Skeletal muscle tissue (tissue), 5 donors: ENCODE measurements around the gene ERBB2. TPM values are rescaled to one million over a fixed set of nuclear protein-coding genes. Genes with fewer than 3 reads are reported as not detected.
A peak's percentile ranks its signal among the peaks of the same experiment; 100 is the strongest.

Experiments used
- H3K27ac ChIP-seq: one replicate; pipeline ENCODE4 v1.7.0; 2013; ENCODE audit warnings: mild to moderate bottlenecking, low read depth, low read length, inconsistent platforms
- H3K27me3 ChIP-seq, 3 donors: one replicate each; pipeline ENCODE4 v1.7.0; 2013; ENCODE audit warnings: low read length in 3 of 3; ENCODE audit not compliant: control insufficient read depth in 3 of 3, insufficient read depth in 3 of 3
- H3K36me3 ChIP-seq, 3 donors: one replicate each; pipeline ENCODE4 v1.7.0; 2013; ENCODE audit warnings: low read length in 3 of 3; ENCODE audit not compliant: control insufficient read depth in 3 of 3, insufficient read depth in 3 of 3
- H3K4me1 ChIP-seq, 3 donors: one replicate each; pipeline ENCODE4 v1.7.0; 2013; ENCODE audit warnings: low read length in 3 of 3, mild to moderate bottlenecking in 3 of 3; ENCODE audit not compliant: control insufficient read depth in 3 of 3, insufficient read depth in 3 of 3
- H3K4me3 ChIP-seq, 3 donors: one replicate each; pipeline ENCODE4 v1.7.0; 2013; ENCODE audit warnings: low read length in 3 of 3
- H3K9ac ChIP-seq, 3 donors: one replicate each; pipeline ENCODE4 v1.7.0; 2013; ENCODE audit warnings: low read length in 3 of 3, mild to moderate bottlenecking in 3 of 3, moderate library complexity in 2 of 3, low read depth in 1 of 3
- H3K9me3 ChIP-seq, 3 donors: one replicate each; pipeline ENCODE4 v1.7.0; 2013; ENCODE audit warnings: low read length in 3 of 3; ENCODE audit not compliant: control insufficient read depth in 3 of 3
- small RNA-seq: library from RNA; depleted of rRNA; stranded (forward); fragments of <200 nt; gene quantifications from one replicate; pipeline ENCODE3, GENCODE V24; 2014
- total RNA-seq: library from RNA; depleted of rRNA; stranded (reverse); fragments of >200 nt; gene quantifications from one replicate; pipeline ENCODE4 v1.2.3, GENCODE V29; 2014
- donor health status: Osteomylitis.

Gene ERBB2
- total RNA-seq, 1 donor from 2014 or later, result 69.9 TPM

DNA sequence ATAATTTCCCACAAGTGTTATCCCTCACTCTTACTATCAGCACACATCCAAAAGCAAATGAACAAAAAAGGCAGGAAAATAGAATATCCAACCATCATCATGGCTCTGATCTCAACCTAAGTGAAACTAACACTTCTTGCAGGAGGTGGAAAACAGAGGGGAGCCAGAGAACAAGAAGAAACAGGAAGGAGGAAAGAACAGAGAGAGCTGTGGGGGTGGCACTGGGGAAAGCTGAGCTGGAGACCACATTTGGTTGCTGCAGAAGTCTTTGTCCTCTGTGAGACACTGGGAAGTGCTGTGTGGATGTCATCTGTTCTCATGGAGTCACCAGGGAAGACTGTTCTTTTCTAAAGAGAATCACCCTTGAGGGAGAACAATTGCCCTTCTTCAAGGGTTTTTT is 72.6 kb downstream of the ERBB2 start:
- no peak overlapping the region for H3K4me3 ChIP-seq
- H3K9ac ChIP-seq, result no peak overlapping the region
- peaks cover 1 to 8% (median 5%) of the 10 kb centered on the region in 3 donors for H3K27me3 ChIP-seq
- H3K9me3 ChIP-seq, result no peaks in the 10 kb centered on the region
- H3K27ac ChIP-seq, result no peak overlapping the region
- H3K36me3 ChIP-seq, result no peaks in the 10 kb centered on the region
- H3K4me1 ChIP-seq, result no peaks in the 10 kb centered on the region

DNA sequence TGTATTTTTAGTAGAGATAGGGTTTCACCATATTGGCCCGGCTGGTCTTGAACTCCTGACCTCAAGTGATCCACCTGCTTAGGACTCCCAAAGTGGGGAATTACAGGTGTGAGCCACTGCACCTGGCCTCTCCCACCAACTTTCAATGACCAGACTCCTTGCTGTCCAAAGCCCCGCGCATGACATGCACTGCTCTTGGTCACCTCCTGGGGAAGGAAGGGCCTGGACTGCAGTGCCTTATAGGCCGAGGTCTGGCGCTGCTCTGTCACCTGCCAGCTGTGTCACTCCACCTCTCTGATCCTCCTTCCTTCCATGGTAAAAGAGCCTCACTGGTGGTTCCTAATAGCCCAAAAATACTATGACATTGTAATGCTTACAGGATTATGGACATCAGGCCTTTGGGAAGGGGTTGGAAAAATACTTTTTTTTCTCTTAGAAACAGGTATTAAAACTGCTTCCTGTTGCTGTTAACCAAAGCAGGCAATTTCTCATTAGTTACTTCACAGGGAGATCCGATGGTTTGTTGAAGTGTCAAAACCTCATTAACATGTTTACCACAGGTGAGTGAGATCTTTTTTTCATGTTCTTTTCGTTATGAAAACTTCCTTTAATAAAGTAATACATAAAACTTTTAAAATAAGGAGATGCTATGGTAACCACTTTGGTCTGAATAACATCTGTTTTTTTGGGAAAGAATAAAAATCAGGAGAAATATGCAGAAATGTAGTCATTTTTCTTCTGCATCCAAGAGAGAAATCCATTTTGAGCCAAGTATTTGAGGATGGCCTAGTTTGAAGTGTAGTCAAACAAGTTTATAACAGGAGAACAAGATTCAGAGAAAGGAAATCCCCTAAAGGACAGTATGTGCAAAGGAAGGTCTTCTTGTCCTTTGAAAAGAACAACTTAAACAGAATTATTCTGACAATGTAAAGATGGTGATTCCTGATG is 73.4 kb downstream of the ERBB2 start:
- H3K27ac ChIP-seq, result no peak overlapping the region
- H3K9ac ChIP-seq, result no peak overlapping the region
- no peaks in the 10 kb centered on the region for H3K36me3 ChIP-seq
- no peaks in the 10 kb centered on the region for H3K9me3 ChIP-seq
- H3K4me3 ChIP-seq, result no peak overlapping the region
- peaks cover 5 to 14% (median 5%) of the 10 kb centered on the region in 3 donors for H3K27me3 ChIP-seq
- H3K4me1 ChIP-seq, result no peaks in the 10 kb centered on the region

DNA sequence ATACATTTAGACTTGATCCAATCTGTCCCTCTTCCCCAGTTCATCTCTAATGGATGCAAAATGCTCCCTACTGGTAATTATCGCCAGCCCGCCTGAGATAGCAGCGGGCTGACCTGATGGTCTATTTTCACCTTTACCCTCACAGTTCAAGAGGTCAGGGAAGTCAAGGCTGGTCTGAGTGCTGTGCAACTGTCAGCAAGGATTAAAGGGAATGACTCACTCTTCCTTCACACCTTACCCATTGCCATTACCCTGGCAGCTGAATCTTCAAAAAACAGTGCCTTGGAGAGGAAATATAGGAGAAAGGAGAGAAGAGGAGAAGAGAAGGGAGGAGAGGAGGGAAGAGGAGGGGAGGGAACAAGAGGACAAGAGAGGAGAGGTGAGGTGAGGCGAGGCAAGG is 74.2 kb downstream of the ERBB2 start:
- Histone ChIP-seq H3K9ac (no peak overlapping the region), H3K36me3 (no peaks in the 10 kb centered on the region), H3K4me3 (no peak overlapping the region), H3K9me3 (no peaks in the 10 kb centered on the region), H3K27ac (no peak overlapping the region), H3K4me1 (no peaks in the 10 kb centered on the region), H3K27me3 (peaks cover 5 to 14% (median 5%) of the 10 kb centered on the region in 3 donors)

- Histone ChIP-seq H3K4me3 (no peak overlapping the region), H3K27ac (no peak overlapping the region), H3K4me1 (no peaks in the 10 kb centered on the region), H3K9ac (no peak overlapping the region), H3K9me3 (no peaks in the 10 kb centered on the region), H3K36me3 (no peaks in the 10 kb centered on the region), H3K27me3 (peaks cover 8 to 14% (median 8%) of the 10 kb centered on the region in 3 donors)
Measured at GRCh38 chr17:39775031-39775430, 75.2 kb downstream of the ERBB2 start.

GRCh38 chr17:39776252-39776651 is 76.4 kb downstream of the ERBB2 start:
- H3K27me3 ChIP-seq, result peaks cover 8 to 17% (median 16%) of the 10 kb centered on the region in 3 donors
- no peak overlapping the region for H3K27ac ChIP-seq
- H3K9ac ChIP-seq, result no peak overlapping the region
- no peaks in the 10 kb centered on the region for H3K36me3 ChIP-seq
- H3K4me3 ChIP-seq, result no peak overlapping the region
- H3K4me1 ChIP-seq, result no peaks in the 10 kb centered on the region
- no peaks in the 10 kb centered on the region for H3K9me3 ChIP-seq

DNA sequence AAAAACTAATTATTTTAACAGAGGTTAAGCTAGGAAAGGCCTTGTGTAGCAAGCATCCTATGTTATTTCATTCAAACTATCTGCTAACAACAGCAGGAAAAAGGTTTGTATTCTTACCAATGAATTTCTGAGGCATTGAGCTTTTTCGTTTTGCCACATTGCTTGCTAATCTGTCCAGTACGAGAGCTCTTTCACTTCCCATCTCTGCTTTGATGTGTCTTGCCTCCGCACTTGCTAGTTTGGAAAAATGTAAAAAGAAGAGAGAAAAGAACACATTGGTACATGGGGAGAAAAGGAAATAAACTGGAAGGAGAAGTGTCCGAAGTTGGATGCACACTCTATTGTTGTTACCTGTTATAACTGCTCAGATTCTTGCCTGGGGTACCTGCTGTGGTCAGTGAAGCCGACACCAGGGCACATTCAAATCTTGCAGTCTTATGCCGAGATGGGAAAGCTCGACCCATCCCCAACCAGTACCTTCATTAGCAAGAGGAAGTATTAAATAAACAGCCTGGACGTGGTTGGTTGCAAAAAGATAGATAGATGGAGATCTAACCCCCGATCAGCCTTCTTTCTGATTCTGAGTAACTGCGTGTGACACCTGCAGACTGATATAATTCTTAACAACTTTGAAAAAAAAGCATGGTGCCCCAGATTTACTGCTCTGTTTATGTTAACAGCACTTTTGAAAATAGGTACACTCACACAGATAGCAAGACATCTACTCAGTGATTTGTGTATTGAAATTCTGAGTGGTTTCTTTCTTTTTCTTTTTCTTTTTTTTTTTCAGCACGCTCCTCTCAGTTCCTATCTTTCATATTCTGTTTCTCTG is 77.9 kb downstream of the ERBB2 start:
- H3K27ac ChIP-seq, result no peak overlapping the region
- no peak overlapping the region for H3K4me3 ChIP-seq
- peaks cover 11 to 27% (median 16%) of the 10 kb centered on the region in 3 donors for H3K27me3 ChIP-seq

More for the DNA sequence above, 77.9 kb downstream of the ERBB2 start:
- Histone ChIP-seq H3K4me1 (no peaks in the 10 kb centered on the region), H3K9ac (no peak overlapping the region), H3K9me3 (no peaks in the 10 kb centered on the region), H3K36me3 (no peaks in the 10 kb centered on the region)

Small RNAs within 50 kb of the gene (small RNA-seq; reads per million reads assigned to genes)
- gene MIR4728, result 0.28 reads per million, percentile 25 among the genes with 10 or more reads in this experiment

Other genes starting within 250 kb of the ERBB2 start
- gene MED1, start 248.8 kb upstream of the ERBB2 start, total RNA-seq, result 20.9 TPM
- 29.2 TPM for gene CDK12, start 238.6 kb upstream of the ERBB2 start, total RNA-seq
- gene NEUROD2, start 92.1 kb upstream of the ERBB2 start, total RNA-seq, result not detected
- gene PPP1R1B, start 73.1 kb upstream of the ERBB2 start, total RNA-seq, result 3.1 TPM
- gene STARD3, start 62.9 kb upstream of the ERBB2 start, total RNA-seq, result 11.5 TPM
- 78.8 TPM for gene TCAP, start 34.7 kb upstream of the ERBB2 start, total RNA-seq
- gene PNMT, start 31.6 kb upstream of the ERBB2 start, total RNA-seq, result 0.52 TPM
- gene PGAP3, start 12.0 kb upstream of the ERBB2 start, total RNA-seq, result 7.3 TPM
- gene MIEN1, start 30.5 kb downstream of the ERBB2 start, total RNA-seq, result 6.3 TPM
- gene GRB7, start 37.9 kb downstream of the ERBB2 start, total RNA-seq, result not detected
- gene IKZF3, start 164.2 kb downstream of the ERBB2 start, total RNA-seq, result 0.52 TPM
- gene ZPBP2, start 168.1 kb downstream of the ERBB2 start, total RNA-seq, result not detected
- gene GSDMB, start 218.6 kb downstream of the ERBB2 start, total RNA-seq, result 8.9 TPM
- 37.1 TPM for gene ORMDL3, start 227.5 kb downstream of the ERBB2 start, total RNA-seq
- gene LRRC3C, start 227.7 kb downstream of the ERBB2 start, total RNA-seq, result not detected